Central memory CD8-positive, alpha-beta T cell (primary cell): Measurements from ENCODE around the gene CLSTN2.

Experiments used
- ATAC-seq: fragments of 150-1000 bp; cut with Tn5 transposase; replicated peaks from 2 replicates; pipeline ENCODE4 v1.10.0; 2022; ENCODE audit warnings: mild to moderate bottlenecking, moderate FRiP score, moderate number of reproducible peaks; ENCODE audit not compliant: poor library complexity, severe bottlenecking; ENCODE audit errors: extremely low read depth
- DNase-seq, 2 donors: peaks; one replicate each; pipeline ENCODE4 v3.0.0; 2021; ENCODE audit warnings: low spot score in 2 of 2
- H3K27ac Mint-ChIP-seq: one replicate; pipeline ENCODE4 v1.8.0; 2022; ENCODE audit warnings: low read depth, mild to moderate bottlenecking, moderate library complexity, mixed read lengths
- H3K27me3 Mint-ChIP-seq: one replicate; pipeline ENCODE4 v1.8.0; 2022; ENCODE audit warnings: mixed read lengths
- H3K36me3 Mint-ChIP-seq: one replicate; pipeline ENCODE4 v1.8.0; 2022; ENCODE audit warnings: mild to moderate bottlenecking, moderate library complexity, mixed read lengths; ENCODE audit not compliant: insufficient read depth
- H3K4me1 Mint-ChIP-seq: one replicate; pipeline ENCODE4 v1.8.0; 2022; ENCODE audit warnings: mixed read lengths
- H3K4me3 Mint-ChIP-seq: one replicate; pipeline ENCODE4 v1.8.0; 2022; ENCODE audit warnings: mild to moderate bottlenecking, moderate library complexity, mixed read lengths
- H3K9me3 Mint-ChIP-seq: one replicate; pipeline ENCODE4 v1.8.0; 2022; ENCODE audit warnings: mixed read lengths

Gene CLSTN2

GRCh38 chr3:140180603-140181002 is 245.6 kb downstream of the CLSTN2 start:
- no peak for ATAC-seq
- Mint-ChIP-seq H3K27me3 (peaks cover 18% of the 10 kb centered on the region), H3K9me3 (peaks cover 9% of the 10 kb centered on the region), H3K36me3 (no peaks in the 10 kb centered on the region), H3K27ac (no peak overlapping the region), H3K4me3 (no peak overlapping the region), H3K4me1 (no peaks in the 10 kb centered on the region)
- DNase-seq = no peak

GRCh38 chr3:140185375-140185774 is 250.4 kb downstream of the CLSTN2 start:
- no peak overlapping the region for H3K4me3 Mint-ChIP-seq
- H3K27me3 Mint-ChIP-seq = peaks cover 18% of the 10 kb centered on the region
- no peaks in the 10 kb centered on the region for H3K36me3 Mint-ChIP-seq
- ATAC-seq (no peak), DNase-seq (no peak)
- no peak overlapping the region for H3K27ac Mint-ChIP-seq
- no peaks in the 10 kb centered on the region for H3K4me1 Mint-ChIP-seq
- H3K9me3 Mint-ChIP-seq = peaks cover 9% of the 10 kb centered on the region

- H3K4me3 Mint-ChIP-seq = no peak overlapping the region
- no peak for DNase-seq
- ATAC-seq = no peak
These were observed 251.5 kb downstream of the CLSTN2 start for GRCh38 chr3:140186421-140186920.

GRCh38 chr3:140187028-140187427 is 252.0 kb downstream of the CLSTN2 start:
- H3K4me1 Mint-ChIP-seq = no peaks in the 10 kb centered on the region
- no peak overlapping the region for H3K27ac Mint-ChIP-seq
- no peak for ATAC-seq
- H3K27me3 Mint-ChIP-seq = peaks cover 11% of the 10 kb centered on the region
- H3K4me3 Mint-ChIP-seq = no peak overlapping the region
- peaks cover 9% of the 10 kb centered on the region for H3K9me3 Mint-ChIP-seq
- no peak for DNase-seq
- no peaks in the 10 kb centered on the region for H3K36me3 Mint-ChIP-seq

More at GRCh38 chr3:140186421-140186920, 251.5 kb downstream of the CLSTN2 start:
- no peak overlapping the region for H3K27ac Mint-ChIP-seq
- H3K9me3 Mint-ChIP-seq = peaks cover 9% of the 10 kb centered on the region
- H3K4me1 Mint-ChIP-seq = no peaks in the 10 kb centered on the region
- H3K27me3 Mint-ChIP-seq = peaks cover 17% of the 10 kb centered on the region
- no peaks in the 10 kb centered on the region for H3K36me3 Mint-ChIP-seq

GRCh38 chr3:140187656-140188221 is 252.8 kb downstream of the CLSTN2 start:
- no peak overlapping the region for H3K27ac Mint-ChIP-seq
- no peak for ATAC-seq
- peaks cover 4% of the 10 kb centered on the region for H3K27me3 Mint-ChIP-seq
- H3K36me3 Mint-ChIP-seq = no peaks in the 10 kb centered on the region
- peaks cover 6% of the 10 kb centered on the region for H3K9me3 Mint-ChIP-seq
- no peaks in the 10 kb centered on the region for H3K4me1 Mint-ChIP-seq
- no peak overlapping the region for H3K4me3 Mint-ChIP-seq
- no peak for DNase-seq

- DNase-seq (no peak), ATAC-seq (no peak)
- Mint-ChIP-seq H3K9me3 (peaks cover 7% of the 10 kb centered on the region), H3K27me3 (no peaks in the 10 kb centered on the region), H3K36me3 (no peaks in the 10 kb centered on the region), H3K4me3 (no peak overlapping the region), H3K27ac (no peak overlapping the region), H3K4me1 (no peaks in the 10 kb centered on the region)
These were observed 253.3 kb downstream of the CLSTN2 start for GRCh38 chr3:140188285-140188684.

- H3K4me3 Mint-ChIP-seq = no peak overlapping the region
These were observed 254.3 kb downstream of the CLSTN2 start for GRCh38 chr3:140189267-140189666.

GRCh38 chr3:140189976-140190375 is 255.0 kb downstream of the CLSTN2 start:
- DNase-seq = no peak
- no peaks in the 10 kb centered on the region for H3K36me3 Mint-ChIP-seq
- ATAC-seq = no peak
- peaks cover 6% of the 10 kb centered on the region for H3K27me3 Mint-ChIP-seq
- peaks cover 9% of the 10 kb centered on the region for H3K9me3 Mint-ChIP-seq
- H3K4me3 Mint-ChIP-seq = no peak overlapping the region
- no peak overlapping the region for H3K27ac Mint-ChIP-seq
- no peaks in the 10 kb centered on the region for H3K4me1 Mint-ChIP-seq

More at GRCh38 chr3:140189267-140189666, 254.3 kb downstream of the CLSTN2 start:
- no peak for DNase-seq
- Mint-ChIP-seq H3K27ac (no peak overlapping the region), H3K27me3 (no peaks in the 10 kb centered on the region), H3K9me3 (peaks cover 10% of the 10 kb centered on the region), H3K36me3 (no peaks in the 10 kb centered on the region), H3K4me1 (no peaks in the 10 kb centered on the region)
- ATAC-seq = no peak

GRCh38 chr3:140196970-140197369 is 262.0 kb downstream of the CLSTN2 start:
- peaks cover 19% of the 10 kb centered on the region for H3K27me3 Mint-ChIP-seq
- no peak for ATAC-seq
- no peak for DNase-seq
- H3K4me3 Mint-ChIP-seq = no peak overlapping the region
- no peaks in the 10 kb centered on the region for H3K4me1 Mint-ChIP-seq
- H3K36me3 Mint-ChIP-seq = peaks cover 3% of the 10 kb centered on the region
- H3K9me3 Mint-ChIP-seq = peaks cover 9% of the 10 kb centered on the region
- no peak overlapping the region for H3K27ac Mint-ChIP-seq

GRCh38 chr3:140198242-140198641 is 263.3 kb downstream of the CLSTN2 start:
- H3K4me3 Mint-ChIP-seq = no peak overlapping the region
- ATAC-seq (no peak), DNase-seq (no peak)
- peaks cover 3% of the 10 kb centered on the region for H3K36me3 Mint-ChIP-seq
- peaks cover 19% of the 10 kb centered on the region for H3K27me3 Mint-ChIP-seq
- peaks cover 12% of the 10 kb centered on the region for H3K9me3 Mint-ChIP-seq
- H3K4me1 Mint-ChIP-seq = no peaks in the 10 kb centered on the region
- H3K27ac Mint-ChIP-seq = no peak overlapping the region

GRCh38 chr3:140199008-140199407 is 264.0 kb downstream of the CLSTN2 start:
- Mint-ChIP-seq H3K4me1 (no peaks in the 10 kb centered on the region), H3K4me3 (no peak overlapping the region), H3K36me3 (peaks cover 3% of the 10 kb centered on the region), H3K27me3 (peaks cover 19% of the 10 kb centered on the region), H3K27ac (no peak overlapping the region), H3K9me3 (peaks cover 5% of the 10 kb centered on the region)
- no peak for DNase-seq
- ATAC-seq = no peak

GRCh38 chr3:140199743-140200142 is 264.8 kb downstream of the CLSTN2 start:
- H3K27me3 Mint-ChIP-seq = peaks cover 15% of the 10 kb centered on the region
- H3K4me3 Mint-ChIP-seq = no peak overlapping the region
- H3K4me1 Mint-ChIP-seq = no peaks in the 10 kb centered on the region
- H3K9me3 Mint-ChIP-seq = peaks cover 5% of the 10 kb centered on the region
- DNase-seq (no peak), ATAC-seq (no peak)
- peaks cover 3% of the 10 kb centered on the region for H3K36me3 Mint-ChIP-seq
- no peak overlapping the region for H3K27ac Mint-ChIP-seq

GRCh38 chr3:140203510-140203909 is 268.5 kb downstream of the CLSTN2 start:
- no peaks in the 10 kb centered on the region for H3K36me3 Mint-ChIP-seq
- H3K27ac Mint-ChIP-seq = no peak overlapping the region
- DNase-seq = no peak
- ATAC-seq = no peak
- peaks cover 4% of the 10 kb centered on the region for H3K27me3 Mint-ChIP-seq
- no peaks in the 10 kb centered on the region for H3K4me1 Mint-ChIP-seq
- H3K9me3 Mint-ChIP-seq = peaks cover 5% of the 10 kb centered on the region
- H3K4me3 Mint-ChIP-seq = no peak overlapping the region
